ENCODE data around the gene AVPR1B.

GRCh38 chr1:206135248-206135647 lies 18.1 kb upstream of the AVPR1B start:
- TF ChIP-seq, protein P1, sequence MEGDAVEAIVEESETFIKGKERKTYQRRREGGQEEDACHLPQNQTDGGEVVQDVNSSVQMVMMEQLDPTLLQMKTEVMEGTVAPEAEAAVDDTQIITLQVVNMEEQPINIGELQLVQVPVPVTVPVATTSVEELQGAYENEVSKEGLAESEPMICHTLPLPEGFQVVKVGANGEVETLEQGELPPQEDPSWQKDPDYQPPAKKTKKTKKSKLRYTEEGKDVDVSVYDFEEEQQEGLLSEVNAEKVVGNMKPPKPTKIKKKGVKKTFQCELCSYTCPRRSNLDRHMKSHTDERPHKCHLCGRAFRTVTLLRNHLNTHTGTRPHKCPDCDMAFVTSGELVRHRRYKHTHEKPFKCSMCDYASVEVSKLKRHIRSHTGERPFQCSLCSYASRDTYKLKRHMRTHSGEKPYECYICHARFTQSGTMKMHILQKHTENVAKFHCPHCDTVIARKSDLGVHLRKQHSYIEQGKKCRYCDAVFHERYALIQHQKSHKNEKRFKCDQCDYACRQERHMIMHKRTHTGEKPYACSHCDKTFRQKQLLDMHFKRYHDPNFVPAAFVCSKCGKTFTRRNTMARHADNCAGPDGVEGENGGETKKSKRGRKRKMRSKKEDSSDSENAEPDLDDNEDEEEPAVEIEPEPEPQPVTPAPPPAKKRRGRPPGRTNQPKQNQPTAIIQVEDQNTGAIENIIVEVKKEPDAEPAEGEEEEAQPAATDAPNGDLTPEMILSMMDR (conservative IDR thresholded peaks at IDR 0.05) = no peak
- no peak for TF ChIP-seq ZFX (IDR thresholded peaks at IDR 0.05)

Measured in C4-2B (cell line).